SK-N-SH (cell line): ENCODE results near the gene HOXA5.

Source experiments
- CTCF ChIP-seq: fragments of 200-600 bp; sonication (generic); IDR thresholded peaks from 2 replicates; pipeline ENCODE4 v1.6.1; 2017; ENCODE audit warnings: antibody characterized with exemption, mild to moderate bottlenecking, moderate library complexity
- FOXM1 ChIP-seq: IDR thresholded peaks from 2 replicates; pipeline ENCODE4 v1.4.0; 2012; ENCODE audit warnings: low read depth, mild to moderate bottlenecking

GRCh38 chr7:27129729-27130539 is 13.5 kb downstream of the HOXA5 start:
- TF ChIP-seq CTCF (no peak), FOXM1 (no peak)
